Psoas muscle (tissue), 8 donors: Measurements from ENCODE around the gene KARS1. TPM values are rescaled to one million over a fixed set of nuclear protein-coding genes. Genes with fewer than 3 reads are reported as not detected.
A peak's percentile ranks its signal among the peaks of the same experiment; 100 is the strongest.

Experiments used
- ATAC-seq, 4 donors: fragments of 200-7000 bp; cut with Tn5 transposase; one replicate each; pipeline ENCODE4 v1.9.1; 2020; ENCODE audit warnings: moderate library complexity in 3 of 4, mild to moderate bottlenecking in 2 of 4
- DNase-seq, 2 donors: peaks; one replicate each; pipeline ENCODE4 v3.0.0-alpha.2; 2020
- H3K27ac ChIP-seq: fragments of 200-600 bp; one replicate; pipeline ENCODE4 v1.8.0; 2022
- H3K27me3 ChIP-seq, 3 donors: fragments of 200-600 bp in 1 of 3; one replicate each; pipeline versions ENCODE4 v1.6.1 to v1.8.0; 2013 to 2022; ENCODE audit warnings: low read length in 2 of 3, mild to moderate bottlenecking in 2 of 3, moderate library complexity in 1 of 3; ENCODE audit not compliant: insufficient read depth in 3 of 3
- H3K36me3 ChIP-seq, 2 donors: fragments of 200-600 bp in 1 of 2; one replicate each; pipeline versions ENCODE4 v1.6.1 to v1.8.0; 2013 to 2022; ENCODE audit warnings: low read depth in 1 of 2, mild to moderate bottlenecking in 1 of 2, moderate library complexity in 1 of 2; ENCODE audit not compliant: insufficient read depth in 1 of 2
- H3K4me1 ChIP-seq: fragments of 200-600 bp; one replicate; pipeline ENCODE4 v1.8.0; 2022
- H3K4me3 ChIP-seq: fragments of 200-600 bp; one replicate; pipeline ENCODE4 v1.8.0; 2022; ENCODE audit warnings: mild to moderate bottlenecking
- H3K9me3 ChIP-seq: fragments of 200-600 bp; one replicate; pipeline ENCODE4 v1.8.0; 2022
- CTCF ChIP-seq: fragments of 200-600 bp; IDR thresholded peaks from one replicate; pipeline ENCODE4 v1.8.0; 2022; ENCODE audit warnings: antibody characterized with exemption
- WGBS, 3 donors: extraction: QIAGEN DNeasy Blood & Tissue Kit; methylation state at CpG; one replicate each; pipeline versions ENCODE4 v1.1.6 to v1.1.7; 2013; 5-methylcytosine and 5-hydroxymethylcytosine counted together
- intact Hi-C, 2 donors: fragments of 100-400 bp; cut with DNase I; formaldehyde crosslinking; loops; one replicate each; pipeline versions ENCODE4 v1.11.0 to v1.14.2; 2022
- polyA plus RNA-seq, 3 donors: library from polyadenylated mRNA; stranded (reverse); fragments of 200-250 nt; gene quantifications; one replicate each; pipeline ENCODE4 v1.2.3, GENCODE V29; 2013
- total RNA-seq, 4 donors: library from RNA; stranded (reverse); fragmentation: NEBNext Ultra II Directional in 2 of 4; extraction: Animal tissue kit (Norgen Biotek cat#: 25700) in 2 of 4; gene quantifications; one replicate each; pipeline versions ENCODE4 v1.2.1 to v1.2.4, GENCODE V29; 2021 to 2023
- donor health status: healthy with polysubstance abuse.
- donor health status: DM: no; HTN: no; CAD: no; lungs with moderate emphysema.
- donor health status: Bipolar disorder and iron deficiency.
- donor health status: healthy.
- donor health status: DM: yes; HTN: yes; CAD: no.
- donor health status: DM: no; HTN: no; CAD: no.
- donor health status: DM: no; HTN: no; CAD: no.
- donor health status: DM: yes; HTN: yes; CAD: no.

Gene KARS1
- total and polyA plus RNA-seq, 7 donors: 162 to 232 (median 179) TPM

- DNase-seq (no peak), ATAC-seq (no peak)
- no peak for TF ChIP-seq CTCF
- peaks cover 29 to 61% of the 10 kb centered on the region in 2 donors for H3K36me3 ChIP-seq
- H3K4me1 ChIP-seq: peaks cover 17% of the 10 kb centered on the region
- no peaks in the 10 kb centered on the region for H3K27me3 ChIP-seq
- H3K27ac ChIP-seq: no peak overlapping the region
- WGBS, 3 donors: 72 to 90% (median 89%) methylated on average over 4 of the region's 4 CpGs
- H3K9me3 ChIP-seq: no peaks in the 10 kb centered on the region
- intact Hi-C loops: loop anchor here (5.0 kb wide), 2 partner anchors 38 to 153 kb away; no protein-coding TSS in a partner anchor
- no peak overlapping the region for H3K4me3 ChIP-seq
These were observed 22.5 kb downstream of the KARS1 start for GRCh38 chr16:75624921-75625334.

- H3K27me3 ChIP-seq: no peaks in the 10 kb centered on the region
- ATAC-seq (peak; percentile 96 to 98 (median 97)), DNase-seq (peak; percentile 98 to 99)
- TF ChIP-seq CTCF: no peak
- no peaks in the 10 kb centered on the region for H3K9me3 ChIP-seq
- peak within 1 kb of the TSS; percentile 91 for H3K27ac ChIP-seq
- intact Hi-C loops: loop anchor here (2.0 to 5.0 kb wide), 3 partner anchors 36 to 151 kb away; partner anchors contain the start of gene GABARAPL2 (in 1 of the 2)
- WGBS, 3 donors: 0% methylated on average over 62 of the region's 62 CpGs
- peaks cover 17% of the 10 kb centered on the region for H3K4me1 ChIP-seq
- peak within 1 kb of the TSS; percentile 76 for H3K4me3 ChIP-seq
- H3K36me3 ChIP-seq: peaks cover 21 to 61% of the 10 kb centered on the region in 2 donors
These were observed 24.5 kb downstream of the KARS1 start, which contains the start of gene ADAT1 for GRCh38 chr16:75622761-75623605. Gene ADAT1 (minus strand): TSS chr16:75623281. CDS start chr16:75620799, 2,482 bp downstream.

GRCh38 chr16:75621170-75621477 is 26.3 kb downstream of the KARS1 start:
- intact Hi-C loops: loop anchor here (5.0 kb wide), 2 partner anchors 34 to 149 kb away; no protein-coding TSS in a partner anchor
- no peak for DNase-seq
- no peaks in the 10 kb centered on the region for H3K27me3 ChIP-seq
- TF ChIP-seq CTCF: peak; percentile 28
- no peak for ATAC-seq
- no peaks in the 10 kb centered on the region for H3K9me3 ChIP-seq
- no peak overlapping the region for H3K4me3 ChIP-seq
- 22 to 31% (median 29%) methylated on average over 2 of the region's 2 CpGs for WGBS, 3 donors
- peaks cover 17% of the 10 kb centered on the region for H3K4me1 ChIP-seq
- H3K27ac ChIP-seq: no peak overlapping the region
- H3K36me3 ChIP-seq: peaks cover 14 to 61% of the 10 kb centered on the region in 2 donors

GRCh38 chr16:75620326-75621169 is 26.9 kb downstream of the KARS1 start:
- H3K36me3 ChIP-seq: peaks cover 12 to 61% of the 10 kb centered on the region in 2 donors
- no peak overlapping the region for H3K27ac ChIP-seq

More at GRCh38 chr16:75620326-75621169, 26.9 kb downstream of the KARS1 start:
- Histone ChIP-seq H3K27me3 (no peaks in the 10 kb centered on the region), H3K9me3 (no peaks in the 10 kb centered on the region), H3K4me1 (peaks cover 17% of the 10 kb centered on the region), H3K4me3 (no peak overlapping the region)
- ATAC-seq (no peak), DNase-seq (no peak)
- no peak for TF ChIP-seq CTCF
- 86 to 91% (median 90%) methylated on average over 20 of the region's 20 CpGs for WGBS, 3 donors
- intact Hi-C loops: loop anchor here (5.0 kb wide), 2 partner anchors 33 to 148 kb away; no protein-coding TSS in a partner anchor
